Measurements from ENCODE around the gene TMEM131L. TPM values are rescaled to one million over a fixed set of nuclear protein-coding genes. Genes with fewer than 3 reads are reported as not detected.

Gene TMEM131L
- total RNA-seq, 1 donor: 9.0 TPM

DNA sequence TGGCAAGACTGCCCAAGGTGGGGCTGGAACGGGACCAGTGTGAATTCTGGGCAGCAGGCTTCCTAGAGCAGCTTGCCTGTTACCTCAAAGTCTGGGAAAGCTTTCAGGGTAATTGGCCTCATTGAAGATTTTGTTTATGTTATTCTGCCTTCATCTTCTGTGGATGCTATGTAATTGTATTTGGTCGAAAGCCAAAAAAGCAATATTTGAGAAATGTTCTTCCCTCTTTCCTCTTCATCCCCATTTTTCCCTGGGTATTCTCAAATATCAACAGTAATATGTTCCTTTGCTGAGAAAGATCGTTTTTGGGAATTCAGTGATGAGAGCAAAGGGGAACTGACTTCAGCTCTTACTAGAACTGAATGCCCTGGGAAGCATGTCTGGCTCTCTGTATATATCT is 12.9 kb downstream of the TMEM131L start:
- no peaks in the 10 kb centered on the region for H3K9me3 ChIP-seq (ENCODE audit: low read depth, low read length)
- H4K20me1 ChIP-seq (ENCODE audit: insufficient read depth, low read length): no peaks in the 10 kb centered on the region
- H3K4me3 ChIP-seq (ENCODE audit: insufficient read depth, low read length): no peak overlapping the region
- H3K79me2 ChIP-seq (ENCODE audit: insufficient read depth, low read length): no peaks in the 10 kb centered on the region
- no peaks in the 10 kb centered on the region for H3K27me3 ChIP-seq (ENCODE audit: insufficient read depth, low read length)
- peaks cover 9% of the 10 kb centered on the region for H3K36me3 ChIP-seq (ENCODE audit: insufficient read depth, low read length)
- DNase-seq (ENCODE audit: insufficient read length, low spot score, missing footprints): no peak
- TF ChIP-seq, protein P1, sequence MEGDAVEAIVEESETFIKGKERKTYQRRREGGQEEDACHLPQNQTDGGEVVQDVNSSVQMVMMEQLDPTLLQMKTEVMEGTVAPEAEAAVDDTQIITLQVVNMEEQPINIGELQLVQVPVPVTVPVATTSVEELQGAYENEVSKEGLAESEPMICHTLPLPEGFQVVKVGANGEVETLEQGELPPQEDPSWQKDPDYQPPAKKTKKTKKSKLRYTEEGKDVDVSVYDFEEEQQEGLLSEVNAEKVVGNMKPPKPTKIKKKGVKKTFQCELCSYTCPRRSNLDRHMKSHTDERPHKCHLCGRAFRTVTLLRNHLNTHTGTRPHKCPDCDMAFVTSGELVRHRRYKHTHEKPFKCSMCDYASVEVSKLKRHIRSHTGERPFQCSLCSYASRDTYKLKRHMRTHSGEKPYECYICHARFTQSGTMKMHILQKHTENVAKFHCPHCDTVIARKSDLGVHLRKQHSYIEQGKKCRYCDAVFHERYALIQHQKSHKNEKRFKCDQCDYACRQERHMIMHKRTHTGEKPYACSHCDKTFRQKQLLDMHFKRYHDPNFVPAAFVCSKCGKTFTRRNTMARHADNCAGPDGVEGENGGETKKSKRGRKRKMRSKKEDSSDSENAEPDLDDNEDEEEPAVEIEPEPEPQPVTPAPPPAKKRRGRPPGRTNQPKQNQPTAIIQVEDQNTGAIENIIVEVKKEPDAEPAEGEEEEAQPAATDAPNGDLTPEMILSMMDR (IDR thresholded peaks at IDR 0.05; ENCODE audit: extremely low read depth, low read depth, low read length): no peak
- H3K27ac ChIP-seq (ENCODE audit: low read depth, low read length): no peak overlapping the region
- H2AFZ ChIP-seq (ENCODE audit: low read length): no peak overlapping the region
- H3K4me1 ChIP-seq (ENCODE audit: insufficient read depth, low read length): peaks cover 4% of the 10 kb centered on the region
- H3K4me2 ChIP-seq (ENCODE audit: insufficient read depth, low read length): no peak overlapping the region

DNA sequence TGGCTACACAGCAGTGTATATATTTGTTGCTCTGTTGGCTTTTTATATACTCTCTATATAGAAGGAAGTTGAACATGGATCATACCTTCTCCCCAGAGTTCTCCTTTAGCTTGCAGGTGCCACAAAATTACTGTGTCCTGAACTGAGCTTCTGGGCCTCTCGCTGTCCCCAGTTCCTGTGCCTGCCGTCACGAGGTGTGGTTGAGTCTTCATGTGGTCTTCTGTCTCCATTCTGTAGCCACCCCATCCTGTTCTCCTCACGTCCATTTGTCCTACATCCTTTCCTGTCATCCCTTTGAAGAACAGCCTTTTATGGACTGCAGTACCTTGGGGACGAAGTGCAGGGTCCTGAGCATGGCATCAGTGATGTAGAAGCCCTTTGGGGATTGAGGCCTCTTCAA is 14.5 kb downstream of the TMEM131L start:
- H2AFZ ChIP-seq (ENCODE audit: low read length): no peak overlapping the region
- no peak for DNase-seq (ENCODE audit: insufficient read length, low spot score, missing footprints)

DNA sequence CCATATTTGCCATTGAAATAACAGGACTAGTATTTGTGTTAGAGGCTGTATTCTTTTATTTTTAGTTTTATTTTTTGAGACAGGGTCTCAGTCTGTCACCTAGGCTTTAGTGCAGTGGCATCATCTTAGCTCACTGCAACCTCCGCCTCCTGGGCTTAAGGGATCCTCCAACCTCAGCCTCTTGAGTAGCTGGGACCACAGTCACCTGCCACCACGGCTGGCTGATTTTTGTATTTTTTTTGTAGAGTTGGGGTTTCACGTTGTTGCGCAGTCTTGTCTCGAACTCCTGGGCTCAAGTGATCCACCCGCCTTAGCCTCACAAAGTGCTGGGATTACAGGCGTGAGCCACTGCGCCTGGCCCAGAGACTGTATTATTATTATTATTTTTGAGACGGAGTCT is 15.3 kb downstream of the TMEM131L start:
- TF ChIP-seq, protein P1 (IDR thresholded peaks at IDR 0.05; ENCODE audit: extremely low read depth, low read depth, low read length): no peak
- Histone ChIP-seq H3K79me2 (ENCODE audit: insufficient read depth, low read length) (no peaks in the 10 kb centered on the region), H3K4me2 (ENCODE audit: insufficient read depth, low read length) (no peak overlapping the region), H3K4me3 (ENCODE audit: insufficient read depth, low read length) (no peak overlapping the region), H2AFZ (ENCODE audit: low read length) (no peak overlapping the region), H3K9me3 (ENCODE audit: low read depth, low read length) (no peaks in the 10 kb centered on the region), H3K27me3 (ENCODE audit: insufficient read depth, low read length) (no peaks in the 10 kb centered on the region), H3K27ac (ENCODE audit: low read depth, low read length) (no peak overlapping the region), H4K20me1 (ENCODE audit: insufficient read depth, low read length) (no peaks in the 10 kb centered on the region), H3K36me3 (ENCODE audit: insufficient read depth, low read length) (no peaks in the 10 kb centered on the region), H3K4me1 (ENCODE audit: insufficient read depth, low read length) (peaks cover 14% of the 10 kb centered on the region)
- no peak for DNase-seq (ENCODE audit: insufficient read length, low spot score, missing footprints)

More for the DNA sequence above, 14.5 kb downstream of the TMEM131L start:
- Histone ChIP-seq H3K4me3 (ENCODE audit: insufficient read depth, low read length) (no peak overlapping the region), H4K20me1 (ENCODE audit: insufficient read depth, low read length) (no peaks in the 10 kb centered on the region), H3K9me3 (ENCODE audit: low read depth, low read length) (no peaks in the 10 kb centered on the region), H3K4me1 (ENCODE audit: insufficient read depth, low read length) (peaks cover 6% of the 10 kb centered on the region), H3K36me3 (ENCODE audit: insufficient read depth, low read length) (no peaks in the 10 kb centered on the region), H3K27ac (ENCODE audit: low read depth, low read length) (no peak overlapping the region), H3K79me2 (ENCODE audit: insufficient read depth, low read length) (no peaks in the 10 kb centered on the region), H3K4me2 (ENCODE audit: insufficient read depth, low read length) (no peak overlapping the region), H3K27me3 (ENCODE audit: insufficient read depth, low read length) (no peaks in the 10 kb centered on the region)
- TF ChIP-seq, protein P1 (IDR thresholded peaks at IDR 0.05; ENCODE audit: extremely low read depth, low read depth, low read length): no peak

DNA sequence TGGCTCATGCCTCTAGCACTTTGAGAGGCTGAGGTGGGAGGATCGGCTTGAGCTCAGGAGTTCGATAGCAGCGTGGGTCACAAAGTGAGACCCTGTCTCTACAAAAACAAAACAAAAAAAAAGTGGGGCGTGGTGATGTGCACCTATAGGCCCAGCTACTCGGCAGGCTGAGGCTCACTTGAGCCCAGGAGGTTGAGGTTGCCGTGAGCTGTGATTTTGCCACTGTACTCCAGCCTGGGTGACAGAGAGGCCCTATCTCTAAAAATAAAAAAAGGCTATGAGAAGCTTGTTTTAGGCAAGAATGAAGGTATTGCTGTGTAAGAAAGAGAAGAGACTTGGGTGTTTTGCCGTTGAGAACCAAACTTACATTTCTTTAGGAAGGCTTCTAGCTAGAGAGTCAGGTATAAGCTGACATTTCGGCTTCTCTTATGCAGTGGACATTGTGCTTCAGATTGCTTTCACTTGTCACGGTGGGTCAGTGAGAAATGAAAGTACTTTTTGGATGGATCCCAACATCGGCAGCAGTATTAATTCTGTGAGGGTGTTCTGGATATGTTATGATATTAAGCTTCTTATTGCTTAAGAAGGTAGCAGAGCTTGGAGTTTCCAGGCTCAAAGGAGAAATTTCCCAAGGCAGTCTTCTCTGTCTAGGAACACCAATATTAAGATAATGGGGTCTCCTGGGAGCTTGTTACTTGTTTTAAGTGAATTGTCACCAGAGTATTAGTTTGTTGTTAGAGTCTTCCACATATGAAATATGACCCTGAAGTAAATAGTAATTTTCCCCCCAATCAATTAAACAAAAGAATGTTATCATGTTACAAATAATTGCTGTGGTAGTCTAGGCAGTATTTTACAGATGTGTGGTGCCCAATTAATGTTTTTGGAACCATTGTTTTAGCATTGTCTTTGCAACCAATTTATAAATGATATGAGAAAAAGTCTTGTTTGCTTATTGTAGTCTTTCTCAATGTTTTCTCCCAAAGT is 17.6 kb downstream of the TMEM131L start:
- Histone ChIP-seq H3K27me3 (ENCODE audit: insufficient read depth, low read length) (no peaks in the 10 kb centered on the region), H3K4me3 (ENCODE audit: insufficient read depth, low read length) (no peak overlapping the region), H3K9me3 (ENCODE audit: low read depth, low read length) (no peaks in the 10 kb centered on the region), H3K79me2 (ENCODE audit: insufficient read depth, low read length) (no peaks in the 10 kb centered on the region), H3K4me2 (ENCODE audit: insufficient read depth, low read length) (peak overlapping the region; percentile 52), H3K27ac (ENCODE audit: low read depth, low read length) (no peak overlapping the region), H4K20me1 (ENCODE audit: insufficient read depth, low read length) (no peaks in the 10 kb centered on the region), H3K4me1 (ENCODE audit: insufficient read depth, low read length) (peaks cover 31% of the 10 kb centered on the region), H2AFZ (ENCODE audit: low read length) (no peak overlapping the region), H3K36me3 (ENCODE audit: insufficient read depth, low read length) (no peaks in the 10 kb centered on the region)
- TF ChIP-seq, protein P1 (IDR thresholded peaks at IDR 0.05; ENCODE audit: extremely low read depth, low read depth, low read length): no peak
- DNase-seq (ENCODE audit: insufficient read length, low spot score, missing footprints): no peak
